LHCN-M2 (cell line): ENCODE results near the gene WDR87. TPM values are rescaled to one million over a fixed set of nuclear protein-coding genes. Genes with fewer than 3 reads are reported as not detected.
"Not testable (repeated sequence)": the region's sequence is repeated elsewhere in the genome, so short reads cannot be mapped to it uniquely, and the experiment has no call there.

ENCODE experiments used
- DNase-seq: peaks from one replicate; pipeline ENCODE4 v3.0.0-alpha.2; 2012; ENCODE audit warnings: low read depth
- total RNA-seq: library from RNA; depleted of rRNA; stranded (reverse); fragments of >200 nt; gene quantifications from 2 replicates; pipeline ENCODE4 v1.2.3, GENCODE V29; 2014

Gene WDR87
- total RNA-seq, 1 experiment from 2014 or later: not detected

GRCh38 chr19:37931881-37932655 lies 25.7 kb upstream of the WDR87 start:
- DNase-seq: peak; percentile 86

GRCh38 chr19:37930416-37930815 lies 24.0 kb upstream of the WDR87 start:
- no peak for DNase-seq

GRCh38 chr19:37929355-37929923 lies 23.0 kb upstream of the WDR87 start:
- no peak for DNase-seq

- DNase-seq: no peak
Observed at GRCh38 chr19:37928527-37929286, 22.3 kb upstream of the WDR87 start.

- no peak for DNase-seq
Observed at GRCh38 chr19:37926711-37927110, 20.3 kb upstream of the WDR87 start.

- DNase-seq: no peak
Observed at GRCh38 chr19:37926255-37926654, 19.9 kb upstream of the WDR87 start.

GRCh38 chr19:37925212-37925611 lies 18.8 kb upstream of the WDR87 start:
- no peak for DNase-seq

GRCh38 chr19:37924573-37924972 lies 18.2 kb upstream of the WDR87 start:
- not testable (repeated sequence) for DNase-seq

GRCh38 chr19:37920591-37921450 lies 14.4 kb upstream of the WDR87 start:
- DNase-seq: no peak

GRCh38 chr19:37914908-37915307 lies 8.5 kb upstream of the WDR87 start:
- no peak for DNase-seq

- no peak for DNase-seq
Observed at GRCh38 chr19:37909661-37910199, 3.3 kb upstream of the WDR87 start.

- DNase-seq: no peak
Observed at GRCh38 chr19:37907735-37908455, 1.5 kb upstream of the WDR87 start.

GRCh38 chr19:37906869-37907734 lies 708 bp upstream of the WDR87 start, which contains the start of gene SIPA1L3:
SIPA1L3 (plus strand) TSS chr19:37907208; CDS start chr19:38081566, 174,358 bp downstream.
- peak; percentile 94 for DNase-seq

GRCh38 chr19:37903096-37903495 lies 3.3 kb downstream of the WDR87 start:
- DNase-seq: no peak

- DNase-seq: peak; percentile 55
Observed at GRCh38 chr19:37902668-37903067, 3.7 kb downstream of the WDR87 start.

- no peak for DNase-seq
Observed at GRCh38 chr19:37899966-37900365, 6.4 kb downstream of the WDR87 start.

GRCh38 chr19:37899453-37899852 lies 6.9 kb downstream of the WDR87 start:
- no peak for DNase-seq

GRCh38 chr19:37896180-37896579 lies 10.2 kb downstream of the WDR87 start:
- DNase-seq: no peak

- peak; percentile 12 for DNase-seq
Observed at GRCh38 chr19:37893845-37894575, 12.4 kb downstream of the WDR87 start.
